ENCODE measurements around the gene MOCS1.

MOCS1 gene

DNA sequence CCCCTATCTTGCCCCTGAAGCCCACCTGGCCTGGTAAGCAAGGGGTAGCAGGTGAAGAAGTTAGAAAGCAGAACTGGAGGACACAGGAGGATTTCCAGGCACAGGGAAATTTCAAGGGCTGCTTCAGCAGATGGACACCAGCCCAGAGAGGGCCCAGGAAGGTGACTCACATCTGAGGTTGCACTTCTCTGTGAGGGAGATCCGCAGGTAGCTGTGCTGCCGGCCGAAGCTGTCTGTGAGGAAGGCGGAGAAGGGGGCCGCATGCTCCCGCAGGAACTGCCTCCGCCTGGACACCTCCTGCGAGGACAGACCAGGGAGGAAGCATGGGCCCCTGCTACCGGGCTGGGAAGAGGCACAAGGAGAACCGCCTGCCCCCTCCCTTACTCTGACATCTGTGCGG, 7.1 kb downstream of the MOCS1 start:
- Histone ChIP-seq H3K27ac (no peak overlapping the region), H3K79me2 (no peaks in the 10 kb centered on the region), H3K4me1 (peaks cover 5% of the 10 kb centered on the region), H2AFZ (no peak overlapping the region), H3K9me3 (ENCODE audit: control insufficient read depth, low read length) (no peaks in the 10 kb centered on the region), H3K36me3 (ENCODE audit: control insufficient read depth, insufficient read depth, low read length) (no peaks in the 10 kb centered on the region), H3K4me2 (ENCODE audit: low read length) (no peak overlapping the region), H3K4me3 (ENCODE audit: low read depth, low read length) (no peak overlapping the region), H3K9ac (no peak overlapping the region), H3K27me3 (ENCODE audit: control insufficient read depth, insufficient read depth, low read length) (no peaks in the 10 kb centered on the region)
- no peak for TF ChIP-seq CTCF (IDR thresholded peaks at IDR 0.05)

GRCh38 chr6:39926668-39927067, 7.6 kb downstream of the MOCS1 start:
- H3K79me2 ChIP-seq: no peaks in the 10 kb centered on the region
- H3K27ac ChIP-seq: no peak overlapping the region
- H3K4me3 ChIP-seq (ENCODE audit: low read depth, low read length): no peak overlapping the region
- no peaks in the 10 kb centered on the region for H3K9me3 ChIP-seq (ENCODE audit: control insufficient read depth, low read length)
- H3K4me1 ChIP-seq: peaks cover under 1% of the 10 kb centered on the region
- H3K4me2 ChIP-seq (ENCODE audit: low read length): no peak overlapping the region
- no peak overlapping the region for H2AFZ ChIP-seq
- H3K9ac ChIP-seq: no peak overlapping the region
- no peak for TF ChIP-seq CTCF (IDR thresholded peaks at IDR 0.05)
- H3K36me3 ChIP-seq (ENCODE audit: control insufficient read depth, insufficient read depth, low read length): no peaks in the 10 kb centered on the region
- no peaks in the 10 kb centered on the region for H3K27me3 ChIP-seq (ENCODE audit: control insufficient read depth, insufficient read depth, low read length)

DNA sequence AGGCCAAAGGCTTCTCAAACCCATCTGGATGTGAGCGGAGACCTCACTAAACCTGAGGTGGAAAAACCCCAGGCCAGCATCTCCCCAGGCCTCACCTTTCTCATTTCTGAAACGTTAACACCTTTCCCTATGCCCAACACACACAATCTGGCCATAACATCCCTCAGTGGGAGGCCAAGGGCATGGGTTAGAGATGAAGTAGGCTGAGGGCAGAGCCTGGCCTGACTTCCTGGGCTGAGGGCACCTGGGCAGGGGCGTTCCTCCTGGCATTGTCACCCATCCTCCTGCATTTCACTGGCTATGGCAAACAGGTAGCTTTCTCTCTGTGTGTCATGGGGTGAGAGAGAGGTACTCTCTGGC, 8.4 kb downstream of the MOCS1 start:
- Histone ChIP-seq H3K9me3 (ENCODE audit: control insufficient read depth, low read length) (no peaks in the 10 kb centered on the region), H3K27me3 (ENCODE audit: control insufficient read depth, insufficient read depth, low read length) (no peaks in the 10 kb centered on the region), H3K4me3 (ENCODE audit: low read depth, low read length) (no peak overlapping the region), H3K4me2 (ENCODE audit: low read length) (no peak overlapping the region), H3K9ac (no peak overlapping the region), H2AFZ (no peak overlapping the region), H3K4me1 (no peaks in the 10 kb centered on the region), H3K36me3 (ENCODE audit: control insufficient read depth, insufficient read depth, low read length) (no peaks in the 10 kb centered on the region), H3K79me2 (no peaks in the 10 kb centered on the region), H3K27ac (no peak overlapping the region)
- no peak for TF ChIP-seq CTCF (IDR thresholded peaks at IDR 0.05)

DNA sequence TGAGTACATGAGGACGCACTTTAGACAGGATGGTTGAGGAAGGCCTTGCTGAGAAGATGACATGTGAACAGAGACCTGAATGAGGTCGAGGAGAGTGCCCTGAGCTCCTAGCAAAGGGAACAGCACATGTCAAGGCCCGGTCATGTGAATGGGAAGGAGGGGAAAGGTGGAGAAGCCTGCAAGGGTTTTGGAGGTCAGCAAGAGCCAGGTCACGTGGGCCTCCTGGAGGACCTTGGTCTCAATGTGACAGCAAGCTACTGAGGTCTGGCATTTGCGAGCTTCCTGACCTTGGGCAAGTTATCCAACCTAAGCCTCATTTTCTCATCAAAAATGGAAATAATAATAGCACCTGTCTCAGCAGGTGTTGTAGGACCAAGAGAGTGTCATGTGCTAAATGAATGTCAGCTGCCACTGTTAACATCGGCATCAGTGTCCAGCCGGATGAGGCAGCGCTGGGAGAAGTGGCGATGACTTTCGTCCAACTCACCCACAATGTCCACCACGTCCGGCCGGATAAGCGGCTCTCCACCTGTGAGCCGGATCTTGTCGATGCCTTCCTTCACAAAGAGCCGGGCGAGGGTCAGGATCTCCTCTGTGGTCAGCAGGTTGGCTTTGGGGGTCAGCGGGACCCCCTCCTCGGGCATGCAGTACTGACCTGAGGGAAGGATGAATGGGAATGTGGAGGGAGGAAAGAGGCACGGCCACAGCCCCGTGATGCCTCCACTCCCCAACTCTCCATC, 8.9 kb downstream of the MOCS1 start:
- Histone ChIP-seq H3K36me3 (ENCODE audit: control insufficient read depth, insufficient read depth, low read length) (no peaks in the 10 kb centered on the region), H3K4me3 (ENCODE audit: low read depth, low read length) (no peak overlapping the region), H3K4me2 (ENCODE audit: low read length) (no peak overlapping the region), H3K9ac (no peak overlapping the region), H3K79me2 (no peaks in the 10 kb centered on the region), H2AFZ (no peak overlapping the region), H3K4me1 (no peaks in the 10 kb centered on the region), H3K9me3 (ENCODE audit: control insufficient read depth, low read length) (no peaks in the 10 kb centered on the region), H3K27me3 (ENCODE audit: control insufficient read depth, insufficient read depth, low read length) (no peaks in the 10 kb centered on the region), H3K27ac (no peak overlapping the region)
- no peak for TF ChIP-seq CTCF (IDR thresholded peaks at IDR 0.05)

GRCh38 chr6:39924283-39924682, 10.0 kb downstream of the MOCS1 start:
- H3K4me3 ChIP-seq (ENCODE audit: low read depth, low read length): no peak overlapping the region
- H3K27ac ChIP-seq: no peak overlapping the region
- no peak overlapping the region for H2AFZ ChIP-seq
- no peaks in the 10 kb centered on the region for H3K79me2 ChIP-seq
- no peaks in the 10 kb centered on the region for H3K4me1 ChIP-seq
- no peak overlapping the region for H3K9ac ChIP-seq
- no peak for TF ChIP-seq CTCF (IDR thresholded peaks at IDR 0.05)
- no peak overlapping the region for H3K4me2 ChIP-seq (ENCODE audit: low read length)
- no peaks in the 10 kb centered on the region for H3K9me3 ChIP-seq (ENCODE audit: control insufficient read depth, low read length)
- no peaks in the 10 kb centered on the region for H3K36me3 ChIP-seq (ENCODE audit: control insufficient read depth, insufficient read depth, low read length)
- no peaks in the 10 kb centered on the region for H3K27me3 ChIP-seq (ENCODE audit: control insufficient read depth, insufficient read depth, low read length)
